Measurements from ENCODE around the gene CHMP2A. TPM values are rescaled to one million over a fixed set of nuclear protein-coding genes. Genes with fewer than 3 reads are reported as not detected.
A peak's percentile ranks its signal among the peaks of the same experiment; 100 is the strongest.

CHMP2A gene
- total and polyA plus RNA-seq, 2 of the 8 experiments (the other 6 are each of a cell fraction or from before 2014, with no cell fraction given): 70.0 to 132 TPM

GRCh38 chr19:58519087-58519354, 35.9 kb downstream of the CHMP2A start:
- H2BK5ac ChIP-seq (ENCODE audit: low read depth, low read length): peak overlapping the region; percentile 89
- no peak overlapping the region for H4K5ac ChIP-seq (ENCODE audit: insufficient read length, low read depth, low read length)
- peaks cover 2 to 9% of the 10 kb centered on the region in 2 experiments for H4K20me1 ChIP-seq (replicated peaks in 1 of 2; ENCODE audit: control insufficient read depth in 1 of 2, insufficient read depth in 2 of 2, low read length in 2 of 2)
- H3K79me2 ChIP-seq (ENCODE audit: control insufficient read depth in 1 of 2, insufficient read depth in 2 of 2, low read length in 2 of 2): peaks cover 0 to 17% of the 10 kb centered on the region in 2 experiments; a peak in 1 of 4 replicates
- no peak overlapping the region for H3K23ac ChIP-seq (ENCODE audit: insufficient read length)
- peak overlapping the region; percentile 67 to 85 for H3K4me2 ChIP-seq (ENCODE audit: insufficient read depth in 1 of 2, low read depth in 2 of 2, low read length in 2 of 2)
- peaks cover 11% of the 10 kb centered on the region for H3K23me2 ChIP-seq (ENCODE audit: low read depth, low read length)
- no peak overlapping the region for H2BK15ac ChIP-seq (ENCODE audit: low read length)
- H2BK120ac ChIP-seq (replicated peaks; ENCODE audit: low read depth, low read length): no peak overlapping the region
- H2AK5ac ChIP-seq (ENCODE audit: low read depth, low read length): no peak overlapping the region
- POLR2A ChIA-PET (ENCODE audit: partially characterized antibody): interaction anchor here (0.9 to 21.3 kb wide), 21 partner anchors 9 to 163 kb away, joined by 3 to 650 read pairs (median 6); partner anchors contain the start of genes CHMP2A, RPS5, TRIM28 and UBE2M
- peaks cover 0 to 33% (median 19%) of the 10 kb centered on the region in 4 experiments; a peak in 6 of 7 replicates for H3K4me1 ChIP-seq (replicated peaks in 1 of 4; ENCODE audit: control insufficient read depth in 3 of 4, insufficient read depth in 4 of 4, low read length in 3 of 4)
- DNase-seq (ENCODE audit: low read depth in 1 of 2, low spot score in 2 of 2) (peak in 1 of 2 experiments; percentile 82), FAIRE-seq (no peak)
- no peak overlapping the region for H2BK20ac ChIP-seq (ENCODE audit: low read length)
- 0% methylated on average over 14 of the region's 14 CpGs; no CpG with 5 or more reads in 1 of the 2 experiments for WGBS, 2 experiments (ENCODE audit: extremely low coverage in 1 of 2, insufficient coverage in 1 of 2, insufficient read length in 1 of 2, insufficient replicate concordance in 2 of 2, low coverage in 1 of 2, low lambda C conversion rate in 2 of 2, missing lambda C conversion rate in 1 of 2)
- H3K4ac ChIP-seq (replicated peaks; ENCODE audit: insufficient read length, low read depth, low read length): no peak overlapping the region
- H2BK12ac ChIP-seq (ENCODE audit: low read depth, low read length): 0 out of 2 replicates have a peak overlapping the region, but pooled peaks have one; percentile 68
- CTCF ChIA-PET (ENCODE audit: partially characterized antibody): interaction anchor here (0.6 to 5.2 kb wide), 31 partner anchors 9 to 1424 kb away, joined by 3 to 35 read pairs (median 5); partner anchors contain the start of genes CHMP2A, TRIM28, UBE2M and ZNF324
- peak overlapping the region; percentile 79 to 90 (median 87) for H3K9ac ChIP-seq (replicated peaks in 1 of 4; ENCODE audit: extremely low read depth in 1 of 4, low read depth in 3 of 4, low read length in 3 of 4)
- H3K18ac ChIP-seq (ENCODE audit: extremely low read depth, low read length): peak overlapping the region; percentile 93
- peak overlapping the region; percentile 18; the same call in 1 of the 2 replicates for H2AFZ ChIP-seq (ENCODE audit: low read length)
- H3K27me3 ChIP-seq (replicated peaks in 1 of 4; ENCODE audit: control insufficient read depth in 3 of 4, extremely low read depth in 1 of 4, insufficient read depth in 3 of 4, low read length in 3 of 4): no peaks in the 10 kb centered on the region; a peak in 1 of 7 replicates
- no peak overlapping the region for H3K14ac ChIP-seq (ENCODE audit: insufficient read length)
- peak overlapping the region; percentile 54 to 87 (median 70) for H3K4me3 ChIP-seq (ENCODE audit: extremely low read depth in 1 of 4, insufficient read depth in 2 of 4, low read depth in 3 of 4, low read length in 4 of 4)
- peak overlapping the region; percentile 91 for H3K27ac ChIP-seq (ENCODE audit: low read depth, low read length)
- H3K36me3 ChIP-seq (ENCODE audit: control insufficient read depth in 2 of 4, insufficient read depth in 4 of 4, low read length in 3 of 4): peaks cover 0 to 9% (median 2%) of the 10 kb centered on the region in 4 experiments; a peak in 2 of 8 replicates
- peak overlapping the region; percentile 51 for H3K56ac ChIP-seq (replicated peaks; ENCODE audit: insufficient read length, low read depth, low read length)
- H3K79me1 ChIP-seq (ENCODE audit: low read depth, low read length): peaks cover 5% of the 10 kb centered on the region
- peak overlapping the region; percentile 96 for H4K8ac ChIP-seq (ENCODE audit: extremely low read depth, insufficient read depth, low read length)
- peak overlapping the region; percentile 80 for H4K91ac ChIP-seq (replicated peaks; ENCODE audit: insufficient read length, low read length)
- H3K9me3 ChIP-seq (ENCODE audit: insufficient read depth in 2 of 2, low read depth in 1 of 2, low read length in 1 of 2): no peaks in the 10 kb centered on the region
- TF ChIP-seq KDM1A (IDR thresholded peaks at IDR 0.05; ENCODE audit: borderline replicate concordance, low read length): no peak
- TF ChIP-seq HDAC6 (IDR thresholded peaks at IDR 0.05; ENCODE audit: low read depth, low read length): no peak
- no peak for TF ChIP-seq BACH1 (IDR thresholded peaks at IDR 0.05; ENCODE audit: low read length)
- TF ChIP-seq KDM4A (IDR thresholded peaks at IDR 0.05; ENCODE audit: low read depth, low read length, severe bottlenecking): peak; percentile 8
- TF ChIP-seq CBX8 (IDR thresholded peaks at IDR 0.05; ENCODE audit: borderline replicate concordance, low read depth, low read length): no peak
- no peak for TF ChIP-seq CBX5 (IDR thresholded peaks at IDR 0.05; ENCODE audit: low read depth, low read length)
- no peak; the same call in 1 of the 2 replicates for TF ChIP-seq MAX (IDR thresholded peaks at IDR 0.05)
- no peak; the same call in 1 of the 2 replicates for TF ChIP-seq MAFK (IDR thresholded peaks at IDR 0.05; ENCODE audit: low read depth, low read length)
- no peak for TF ChIP-seq SUZ12 (IDR thresholded peaks at IDR 0.05; ENCODE audit: low read length)
- TF ChIP-seq TCF12 (IDR thresholded peaks at IDR 0.05; ENCODE audit: low read depth, low read length): no peak
- no peak for TF ChIP-seq POU5F1 (IDR thresholded peaks at IDR 0.05; ENCODE audit: low read depth, low read length)
- TF ChIP-seq SAP30 (IDR thresholded peaks at IDR 0.05; ENCODE audit: insufficient read depth, insufficient replicate concordance, low read length): peak; percentile 68
- TF ChIP-seq EGR1 (IDR thresholded peaks at IDR 0.05; ENCODE audit: borderline replicate concordance, low read depth, low read length): no peak
- no peak for TF ChIP-seq RBBP5 (IDR thresholded peaks at IDR 0.05; ENCODE audit: borderline replicate concordance, low read depth, low read length)

All from H1 (cell line).